ENCODE data around the gene BTBD9.

GRCh38 chr6:38163186-38164130 lies 476.3 kb downstream of the BTBD9 start:
- TF ChIP-seq POLR2A (IDR thresholded peaks at IDR 0.05; ENCODE audit: low read length) (no peak), GATA1 (IDR thresholded peaks at IDR 0.05; ENCODE audit: low read depth, low read length) (no peak)

Data from erythroblast (primary cell).